GM12878 (cell line): Measurements from ENCODE around the gene AFTPH. TPM values are rescaled to one million over a fixed set of nuclear protein-coding genes. Genes with fewer than 3 reads are reported as not detected.
A peak's percentile ranks its signal among the peaks of the same experiment; 100 is the strongest.

ENCODE experiments used
- ATAC-seq: fragments of 200-7000 bp; cut with Tn5 transposase; 3 replicates; pipeline ENCODE4 v1.9.1; 2020; ENCODE audit warnings: mild to moderate bottlenecking, moderate library complexity
- BruUV-seq: library from RNA; stranded (reverse); fragments of 400-500 nt; replicated peaks from 2 replicates; lab custom pipeline; 2021; lab: Mats Ljungman, UMichigan
- CTCF ChIA-PET: fragments of 300-600 bp; sonication (Branson Sonifier 250); formaldehyde crosslinking; extraction: SDS; loops from one replicate; lab custom pipeline; 2021; ENCODE audit warnings: inconsistent platforms; lab: Yijun Ruan, JAX
- POLR2A ChIA-PET: fragments of 350-600 bp; formaldehyde crosslinking; extraction: SDS; loops from one replicate; lab custom pipeline; 2021; ENCODE audit warnings: inconsistent platforms; lab: Charles Lee
- RAD21 ChIA-PET: fragments of 300-600 bp; sonication (Branson Sonifier 250); formaldehyde crosslinking; loops from one replicate; lab custom pipeline; 2023; ENCODE audit warnings: antibody characterized with exemption; ENCODE audit not compliant: unreplicated experiment; lab: Charles Lee
- SMC1A ChIA-PET: fragments of 300-600 bp; sonication (Branson Sonifier 250); formaldehyde crosslinking; loops from one replicate; lab custom pipeline; 2023; ENCODE audit not compliant: unreplicated experiment, uncharacterized antibody; lab: Charles Lee
- DNase-seq: peaks from one replicate; pipeline ENCODE4 v3.0.0-alpha.2; 2011; ENCODE audit warnings: low read depth, low spot score
- FAIRE-seq: peaks from 3 replicates; lab custom pipeline; 2011; peaks lifted over from hg19 to GRCh38; lab: Jason Lieb, UNC
- H2AFZ ChIP-seq: 2 replicates; pipeline ENCODE4 v1.6.0; 2011; ENCODE audit warnings: low read depth, low read length, control low read depth; ENCODE audit not compliant: control insufficient read depth
- H3K27ac ChIP-seq: 2 replicates; pipeline ENCODE4 v1.5.1; 2011; ENCODE audit warnings: control low read depth; ENCODE audit not compliant: control insufficient read depth, insufficient read depth
- H3K27me3 ChIP-seq, 2 experiments: replicated peaks in 1 of 2; 2 replicates each; pipeline versions ENCODE4 v1.6.0 to v1.6.1; 2011; ENCODE audit warnings: low read length in 1 of 2; ENCODE audit not compliant: control insufficient read depth in 2 of 2, insufficient read depth in 2 of 2
- H3K36me3 ChIP-seq, 2 experiments: 2 replicates each; pipeline ENCODE4 v1.5.1; 2011; ENCODE audit warnings: low read length in 1 of 2; ENCODE audit not compliant: control insufficient read depth in 2 of 2, insufficient read depth in 2 of 2
- H3K4me1 ChIP-seq: 2 replicates; pipeline ENCODE4 v1.6.1; 2011; ENCODE audit warnings: mild to moderate bottlenecking, low read length, moderate library complexity, mixed read lengths; ENCODE audit not compliant: control insufficient read depth, insufficient read depth
- H3K4me2 ChIP-seq: 2 replicates; pipeline ENCODE4 v1.6.0; 2011; ENCODE audit warnings: control low read depth; ENCODE audit not compliant: control insufficient read depth, insufficient read depth
- H3K4me3 ChIP-seq: fragments of 200-600 bp; sonication (generic); 2 replicates; pipeline ENCODE4 v1.5.1; 2016
- H3K79me2 ChIP-seq: 2 replicates; pipeline ENCODE4 v1.6.0; 2011; ENCODE audit warnings: low read length; ENCODE audit not compliant: control insufficient read depth, insufficient read depth
- H3K9ac ChIP-seq: 2 replicates; pipeline ENCODE4 v1.8.0; 2011; ENCODE audit warnings: low read length, control low read depth, mixed read lengths; ENCODE audit not compliant: control insufficient read depth, insufficient read depth
- H3K9me3 ChIP-seq: replicated peaks from 3 replicates; pipeline ENCODE4 v1.5.1; 2011; ENCODE audit warnings: mild to moderate bottlenecking, low read length; ENCODE audit not compliant: control insufficient read depth, insufficient read depth
- H4K20me1 ChIP-seq: 2 replicates; pipeline ENCODE4 v1.6.0; 2011; ENCODE audit not compliant: control insufficient read depth, insufficient read depth
- ATF7 ChIP-seq: fragments of 450-650 bp; IDR thresholded peaks from 2 replicates; pipeline ENCODE4 v1.6.1; 2016; ENCODE audit warnings: low read depth, mild to moderate bottlenecking
- RAD21 ChIP-seq: IDR thresholded peaks from 2 replicates; pipeline ENCODE4 v1.6.1; 2011; ENCODE audit warnings: mild to moderate bottlenecking, low read depth, low read length, moderate library complexity; ENCODE audit not compliant: insufficient read depth
- TCF7 ChIP-seq: IDR thresholded peaks from 2 replicates; pipeline ENCODE4 v1.6.1; 2014; ENCODE audit warnings: antibody characterized with exemption, borderline replicate concordance
- WGBS: methylation state at CpG from one replicate; pipeline ENCODE4 v1.1.6; 2016; ENCODE audit warnings: low lambda C conversion rate; ENCODE audit not compliant: insufficient replicate concordance, insufficient coverage; ENCODE audit errors: missing lambda C conversion rate; 5-methylcytosine and 5-hydroxymethylcytosine counted together
- in situ Hi-C: fragments of 300-500 bp; cut with MboI; formaldehyde crosslinking; loops from 9 replicates; pipeline ENCODE4 v1.14.3; 2018; ENCODE audit warnings: mixed read lengths
- intact Hi-C: fragments of 100-400 bp; cut with micrococcal nuclease; formaldehyde crosslinking; loops from one replicate; pipeline ENCODE4 v1.14.2; 2022; ENCODE audit not compliant: unreplicated experiment
- polyA plus RNA-seq, 11 experiments: library from polyadenylated mRNA; depleted of rRNA in 4 of 11; unstranded in 6 of 11; stranded (reverse) in 5 of 11; fragments of >200 nt; fragmentation: Nextera tagmentation in 4 of 11; fragmentation: Illumina TruSeq in 1 of 11; extraction: Ambion mirVana in 4 of 11; extraction: Trizol in 1 of 11; gene quantifications; 1 replicate in 1 of 11; 2 replicates in 10 of 11; pipeline versions ENCODE4 v1.2.1 to v1.2.3, GENCODE V29; 2011 to 2016; ENCODE audit warnings: inconsistent platforms in 2 of 11, missing spikeins in 2 of 11, low read depth in 1 of 11
- total RNA-seq, 4 experiments: library from RNA; depleted of rRNA in 3 of 4; stranded (reverse); fragments of >200 nt in 3 of 4; fragmentation: Illumina TruSeq in 1 of 4; extraction: Trizol in 1 of 4; gene quantifications; 2 replicates each; pipeline versions ENCODE4 v1.2.1 to v1.2.3, GENCODE V29; 2013 to 2021
- TF ChIP-seq, protein P1 (sequence below): IDR thresholded peaks from 2 replicates; pipeline ENCODE4 v1.6.1; 2012; ENCODE audit warnings: improper control_type of control experiment, low read depth, low read length; ENCODE audit not compliant: insufficient replicate concordance
- TF ChIP-seq, protein P2 (sequence below): fragments of 450-650 bp; formaldehyde crosslinking; IDR thresholded peaks from 2 replicates; pipeline ENCODE4 v1.4.0; 2020; ENCODE audit warnings: mild to moderate bottlenecking, moderate library complexity
- TF ChIP-seq, protein P3 (sequence below): fragments of 450-650 bp; IDR thresholded peaks from 2 replicates; pipeline ENCODE4 v1.6.1; 2016; ENCODE audit warnings: mild to moderate bottlenecking, moderate library complexity, borderline replicate concordance

AFTPH gene
- total and polyA plus RNA-seq, 10 of the 15 experiments (the other 5 are each of a cell fraction or from before 2014, with no cell fraction given) = 25.6 to 77.3 (median 39.5) TPM

DNA sequence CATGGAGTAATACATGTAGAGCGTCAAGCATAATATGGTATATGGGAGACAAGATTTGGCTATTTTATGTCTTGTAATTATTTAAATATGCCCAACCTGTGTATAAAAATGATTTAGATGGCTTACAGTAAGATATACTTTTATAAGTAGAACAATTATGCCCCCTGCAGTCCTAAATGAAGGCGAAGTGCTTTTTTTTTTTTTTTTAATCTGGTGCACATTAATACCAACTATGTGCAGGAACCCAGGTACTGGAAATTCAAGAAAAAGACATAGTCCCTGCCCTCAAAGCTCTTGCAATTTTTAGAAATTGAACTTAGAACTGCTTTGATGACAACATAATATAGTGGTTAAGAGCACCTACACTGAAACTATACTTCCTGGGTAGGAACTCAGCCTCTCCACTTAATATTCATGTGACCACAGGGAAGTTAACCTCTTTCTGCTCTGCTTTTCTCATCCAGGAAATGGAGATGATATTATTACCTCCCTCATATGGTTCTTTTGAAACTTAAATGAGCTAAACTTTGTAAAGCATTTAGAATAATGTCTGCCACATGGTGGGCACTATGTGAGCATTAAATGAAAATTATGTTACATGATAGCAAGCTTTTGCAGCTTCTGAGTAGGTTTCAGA is 38.1 kb downstream of the AFTPH start (continued):
- TF ChIP-seq, protein P1, sequence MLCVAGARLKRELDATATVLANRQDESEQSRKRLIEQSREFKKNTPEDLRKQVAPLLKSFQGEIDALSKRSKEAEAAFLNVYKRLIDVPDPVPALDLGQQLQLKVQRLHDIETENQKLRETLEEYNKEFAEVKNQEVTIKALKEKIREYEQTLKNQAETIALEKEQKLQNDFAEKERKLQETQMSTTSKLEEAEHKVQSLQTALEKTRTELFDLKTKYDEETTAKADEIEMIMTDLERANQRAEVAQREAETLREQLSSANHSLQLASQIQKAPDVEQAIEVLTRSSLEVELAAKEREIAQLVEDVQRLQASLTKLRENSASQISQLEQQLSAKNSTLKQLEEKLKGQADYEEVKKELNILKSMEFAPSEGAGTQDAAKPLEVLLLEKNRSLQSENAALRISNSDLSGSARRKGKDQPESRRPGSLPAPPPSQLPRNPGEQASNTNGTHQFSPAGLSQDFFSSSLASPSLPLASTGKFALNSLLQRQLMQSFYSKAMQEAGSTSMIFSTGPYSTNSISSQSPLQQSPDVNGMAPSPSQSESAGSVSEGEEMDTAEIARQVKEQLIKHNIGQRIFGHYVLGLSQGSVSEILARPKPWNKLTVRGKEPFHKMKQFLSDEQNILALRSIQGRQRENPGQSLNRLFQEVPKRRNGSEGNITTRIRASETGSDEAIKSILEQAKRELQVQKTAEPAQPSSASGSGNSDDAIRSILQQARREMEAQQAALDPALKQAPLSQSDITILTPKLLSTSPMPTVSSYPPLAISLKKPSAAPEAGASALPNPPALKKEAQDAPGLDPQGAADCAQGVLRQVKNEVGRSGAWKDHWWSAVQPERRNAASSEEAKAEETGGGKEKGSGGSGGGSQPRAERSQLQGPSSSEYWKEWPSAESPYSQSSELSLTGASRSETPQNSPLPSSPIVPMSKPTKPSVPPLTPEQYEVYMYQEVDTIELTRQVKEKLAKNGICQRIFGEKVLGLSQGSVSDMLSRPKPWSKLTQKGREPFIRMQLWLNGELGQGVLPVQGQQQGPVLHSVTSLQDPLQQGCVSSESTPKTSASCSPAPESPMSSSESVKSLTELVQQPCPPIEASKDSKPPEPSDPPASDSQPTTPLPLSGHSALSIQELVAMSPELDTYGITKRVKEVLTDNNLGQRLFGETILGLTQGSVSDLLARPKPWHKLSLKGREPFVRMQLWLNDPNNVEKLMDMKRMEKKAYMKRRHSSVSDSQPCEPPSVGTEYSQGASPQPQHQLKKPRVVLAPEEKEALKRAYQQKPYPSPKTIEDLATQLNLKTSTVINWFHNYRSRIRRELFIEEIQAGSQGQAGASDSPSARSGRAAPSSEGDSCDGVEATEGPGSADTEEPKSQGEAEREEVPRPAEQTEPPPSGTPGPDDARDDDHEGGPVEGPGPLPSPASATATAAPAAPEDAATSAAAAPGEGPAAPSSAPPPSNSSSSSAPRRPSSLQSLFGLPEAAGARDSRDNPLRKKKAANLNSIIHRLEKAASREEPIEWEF = no peak
- peak; percentile 58 for TF ChIP-seq RAD21
- no peak for TF ChIP-seq ATF7

DNA sequence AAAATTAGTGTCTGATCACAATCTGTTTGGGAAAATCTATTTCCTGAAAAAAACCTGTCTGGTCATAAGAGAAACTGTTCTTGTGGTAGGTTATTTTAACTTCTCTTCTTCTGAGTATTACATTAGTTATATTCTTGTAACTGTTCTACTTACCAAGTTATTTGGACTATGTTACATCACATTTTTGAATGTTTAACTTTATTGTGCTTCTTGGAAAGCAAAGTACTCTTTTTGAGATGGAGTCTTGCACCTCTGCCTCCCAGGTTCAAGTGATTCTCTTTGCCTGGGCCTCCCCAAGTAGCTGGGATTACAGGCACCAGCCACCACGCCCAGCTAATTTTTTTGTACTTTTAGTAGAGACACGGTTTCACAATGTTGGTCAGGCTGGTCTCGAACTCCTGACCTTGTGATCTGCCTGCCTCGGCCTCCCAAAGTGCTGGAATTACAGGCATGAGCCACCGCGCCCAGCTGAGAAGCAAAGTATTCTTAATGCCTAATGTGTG is 39.4 kb downstream of the AFTPH start:
- in situ Hi-C loops = loop anchor here (5.0 kb wide), 1 partner anchor 231 kb away; no protein-coding TSS in a partner anchor
- H3K27me3 ChIP-seq = no peaks in the 10 kb centered on the region
- no peaks in the 10 kb centered on the region for H4K20me1 ChIP-seq
- peaks cover 0 to 5% of the 10 kb centered on the region in 2 experiments; a peak in 2 of 4 replicates for H3K36me3 ChIP-seq
- ChIA-PET CTCF (interaction anchor here (1.8 to 9.2 kb wide), 5 partner anchors 8 to 232 kb away, joined by 7 to 145 read pairs (median 20); partner anchors contain the start of gene AFTPH), RAD21 (no interaction called here), SMC1A (interaction anchor here (0.6 to 7.2 kb wide), 7 partner anchors 9 to 323 kb away, joined by 3 to 48 read pairs (median 5); no protein-coding TSS in a partner anchor), POLR2A (interaction anchor here (1.6 kb wide), 1 partner anchor 40 kb away, joined by 7 read pairs; no protein-coding TSS in a partner anchor)
- H3K79me2 ChIP-seq = peaks cover 53% of the 10 kb centered on the region
- WGBS = 58% methylated on average over 6 of the region's 6 CpGs
- H3K27ac ChIP-seq = no peak overlapping the region; the same call in 1 of the 2 replicates
- no peak overlapping the region for H3K9ac ChIP-seq
- peaks cover 19% of the 10 kb centered on the region for H3K4me1 ChIP-seq
- ATAC-seq (no peak), FAIRE-seq (no peak), DNase-seq (no peak)
- intact Hi-C loops = loop anchor here (2.0 kb wide), 2 partner anchors 233 to 515 kb away; no protein-coding TSS in a partner anchor
- H3K4me2 ChIP-seq = no peak overlapping the region; the same call in 1 of the 2 replicates
- TF ChIP-seq, protein P2, sequence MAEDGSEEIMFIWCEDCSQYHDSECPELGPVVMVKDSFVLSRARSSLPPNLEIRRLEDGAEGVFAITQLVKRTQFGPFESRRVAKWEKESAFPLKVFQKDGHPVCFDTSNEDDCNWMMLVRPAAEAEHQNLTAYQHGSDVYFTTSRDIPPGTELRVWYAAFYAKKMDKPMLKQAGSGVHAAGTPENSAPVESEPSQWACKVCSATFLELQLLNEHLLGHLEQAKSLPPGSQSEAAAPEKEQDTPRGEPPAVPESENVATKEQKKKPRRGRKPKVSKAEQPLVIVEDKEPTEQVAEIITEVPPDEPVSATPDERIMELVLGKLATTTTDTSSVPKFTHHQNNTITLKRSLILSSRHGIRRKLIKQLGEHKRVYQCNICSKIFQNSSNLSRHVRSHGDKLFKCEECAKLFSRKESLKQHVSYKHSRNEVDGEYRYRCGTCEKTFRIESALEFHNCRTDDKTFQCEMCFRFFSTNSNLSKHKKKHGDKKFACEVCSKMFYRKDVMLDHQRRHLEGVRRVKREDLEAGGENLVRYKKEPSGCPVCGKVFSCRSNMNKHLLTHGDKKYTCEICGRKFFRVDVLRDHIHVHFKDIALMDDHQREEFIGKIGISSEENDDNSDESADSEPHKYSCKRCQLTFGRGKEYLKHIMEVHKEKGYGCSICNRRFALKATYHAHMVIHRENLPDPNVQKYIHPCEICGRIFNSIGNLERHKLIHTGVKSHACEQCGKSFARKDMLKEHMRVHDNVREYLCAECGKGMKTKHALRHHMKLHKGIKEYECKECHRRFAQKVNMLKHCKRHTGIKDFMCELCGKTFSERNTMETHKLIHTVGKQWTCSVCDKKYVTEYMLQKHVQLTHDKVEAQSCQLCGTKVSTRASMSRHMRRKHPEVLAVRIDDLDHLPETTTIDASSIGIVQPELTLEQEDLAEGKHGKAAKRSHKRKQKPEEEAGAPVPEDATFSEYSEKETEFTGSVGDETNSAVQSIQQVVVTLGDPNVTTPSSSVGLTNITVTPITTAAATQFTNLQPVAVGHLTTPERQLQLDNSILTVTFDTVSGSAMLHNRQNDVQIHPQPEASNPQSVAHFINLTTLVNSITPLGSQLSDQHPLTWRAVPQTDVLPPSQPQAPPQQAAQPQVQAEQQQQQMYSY (CRISPR knock-in tag) = no peak
- no peak for TF ChIP-seq TCF7
- TF ChIP-seq, protein P3, sequence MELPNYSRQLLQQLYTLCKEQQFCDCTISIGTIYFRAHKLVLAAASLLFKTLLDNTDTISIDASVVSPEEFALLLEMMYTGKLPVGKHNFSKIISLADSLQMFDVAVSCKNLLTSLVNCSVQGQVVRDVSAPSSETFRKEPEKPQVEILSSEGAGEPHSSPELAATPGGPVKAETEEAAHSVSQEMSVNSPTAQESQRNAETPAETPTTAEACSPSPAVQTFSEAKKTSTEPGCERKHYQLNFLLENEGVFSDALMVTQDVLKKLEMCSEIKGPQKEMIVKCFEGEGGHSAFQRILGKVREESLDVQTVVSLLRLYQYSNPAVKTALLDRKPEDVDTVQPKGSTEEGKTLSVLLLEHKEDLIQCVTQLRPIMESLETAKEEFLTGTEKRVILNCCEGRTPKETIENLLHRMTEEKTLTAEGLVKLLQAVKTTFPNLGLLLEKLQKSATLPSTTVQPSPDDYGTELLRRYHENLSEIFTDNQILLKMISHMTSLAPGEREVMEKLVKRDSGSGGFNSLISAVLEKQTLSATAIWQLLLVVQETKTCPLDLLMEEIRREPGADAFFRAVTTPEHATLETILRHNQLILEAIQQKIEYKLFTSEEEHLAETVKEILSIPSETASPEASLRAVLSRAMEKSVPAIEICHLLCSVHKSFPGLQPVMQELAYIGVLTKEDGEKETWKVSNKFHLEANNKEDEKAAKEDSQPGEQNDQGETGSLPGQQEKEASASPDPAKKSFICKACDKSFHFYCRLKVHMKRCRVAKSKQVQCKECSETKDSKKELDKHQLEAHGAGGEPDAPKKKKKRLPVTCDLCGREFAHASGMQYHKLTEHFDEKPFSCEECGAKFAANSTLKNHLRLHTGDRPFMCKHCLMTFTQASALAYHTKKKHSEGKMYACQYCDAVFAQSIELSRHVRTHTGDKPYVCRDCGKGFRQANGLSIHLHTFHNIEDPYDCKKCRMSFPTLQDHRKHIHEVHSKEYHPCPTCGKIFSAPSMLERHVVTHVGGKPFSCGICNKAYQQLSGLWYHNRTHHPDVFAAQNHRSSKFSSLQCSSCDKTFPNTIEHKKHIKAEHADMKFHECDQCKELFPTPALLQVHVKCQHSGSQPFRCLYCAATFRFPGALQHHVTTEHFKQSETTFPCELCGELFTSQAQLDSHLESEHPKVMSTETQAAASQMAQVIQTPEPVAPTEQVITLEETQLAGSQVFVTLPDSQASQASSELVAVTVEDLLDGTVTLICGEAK = peak; percentile 81
- no peak overlapping the region for H3K4me3 ChIP-seq
- BruUV-seq = no TSS peak
- H3K9me3 ChIP-seq = no peaks in the 10 kb centered on the region
- no peak overlapping the region for H2AFZ ChIP-seq
